ENCODE measurements around the gene ARMH1.

DNA sequence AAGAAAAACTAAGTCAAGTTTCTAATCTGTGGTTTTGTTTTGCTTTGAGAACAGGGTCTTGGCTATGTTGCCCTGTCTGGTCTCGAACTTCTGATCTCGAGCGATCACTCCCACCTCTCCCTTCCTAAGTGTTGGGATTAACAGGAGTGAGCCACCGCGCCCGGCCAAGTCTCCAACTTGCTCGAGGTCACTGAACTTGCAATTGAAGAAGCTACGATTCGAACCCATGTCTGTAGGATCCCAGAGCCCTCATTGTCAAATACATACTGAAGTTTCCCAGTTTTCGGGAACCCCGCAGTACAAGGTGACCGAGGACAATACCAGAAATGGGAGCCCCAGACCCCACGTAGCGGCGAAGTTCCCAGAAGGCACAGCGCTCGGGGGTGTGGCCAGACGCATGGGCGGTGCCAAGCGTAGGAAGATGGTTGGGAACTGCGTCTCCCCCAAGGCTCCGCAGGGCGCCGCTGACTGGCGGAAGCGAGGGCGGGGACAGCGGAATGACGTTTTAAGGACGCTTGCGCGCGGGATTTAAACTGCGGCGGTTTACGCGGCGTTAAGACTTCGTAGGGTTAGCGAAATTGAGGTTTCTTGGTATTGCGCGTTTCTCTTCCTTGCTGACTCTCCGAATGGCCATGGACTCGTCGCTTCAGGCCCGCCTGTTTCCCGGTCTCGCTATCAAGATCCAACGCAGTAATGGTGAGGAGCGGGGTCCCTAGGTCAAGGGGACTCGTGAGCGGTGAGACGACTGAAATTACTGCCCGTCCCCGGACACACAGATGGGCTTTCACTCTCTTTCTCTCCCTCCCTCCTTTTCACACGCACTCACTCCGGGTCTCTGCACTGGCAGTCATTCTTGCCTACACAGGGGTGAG, 65.0 kb downstream of the ARMH1 start, which contains the start of gene KIF2C:
- TF ChIP-seq, protein P1, sequence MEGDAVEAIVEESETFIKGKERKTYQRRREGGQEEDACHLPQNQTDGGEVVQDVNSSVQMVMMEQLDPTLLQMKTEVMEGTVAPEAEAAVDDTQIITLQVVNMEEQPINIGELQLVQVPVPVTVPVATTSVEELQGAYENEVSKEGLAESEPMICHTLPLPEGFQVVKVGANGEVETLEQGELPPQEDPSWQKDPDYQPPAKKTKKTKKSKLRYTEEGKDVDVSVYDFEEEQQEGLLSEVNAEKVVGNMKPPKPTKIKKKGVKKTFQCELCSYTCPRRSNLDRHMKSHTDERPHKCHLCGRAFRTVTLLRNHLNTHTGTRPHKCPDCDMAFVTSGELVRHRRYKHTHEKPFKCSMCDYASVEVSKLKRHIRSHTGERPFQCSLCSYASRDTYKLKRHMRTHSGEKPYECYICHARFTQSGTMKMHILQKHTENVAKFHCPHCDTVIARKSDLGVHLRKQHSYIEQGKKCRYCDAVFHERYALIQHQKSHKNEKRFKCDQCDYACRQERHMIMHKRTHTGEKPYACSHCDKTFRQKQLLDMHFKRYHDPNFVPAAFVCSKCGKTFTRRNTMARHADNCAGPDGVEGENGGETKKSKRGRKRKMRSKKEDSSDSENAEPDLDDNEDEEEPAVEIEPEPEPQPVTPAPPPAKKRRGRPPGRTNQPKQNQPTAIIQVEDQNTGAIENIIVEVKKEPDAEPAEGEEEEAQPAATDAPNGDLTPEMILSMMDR (IDR thresholded peaks at IDR 0.05): peak in 2 of 5 experiments; percentile 4 to 7
- TF ChIP-seq POLR2A (IDR thresholded peaks at IDR 0.05) (peak; percentile 69), POLR2AphosphoS5 (IDR thresholded peaks at IDR 0.05) (peak; percentile 85 to 90 (median 87))

All from transverse colon (tissue), 4 donors.